ENCODE results near the gene MAPK10. TPM values are rescaled to one million over a fixed set of nuclear protein-coding genes. Genes with fewer than 3 reads are reported as not detected.

MAPK10 gene
- total RNA-seq, 1 experiment from 2014 or later = 3.6 TPM

DNA sequence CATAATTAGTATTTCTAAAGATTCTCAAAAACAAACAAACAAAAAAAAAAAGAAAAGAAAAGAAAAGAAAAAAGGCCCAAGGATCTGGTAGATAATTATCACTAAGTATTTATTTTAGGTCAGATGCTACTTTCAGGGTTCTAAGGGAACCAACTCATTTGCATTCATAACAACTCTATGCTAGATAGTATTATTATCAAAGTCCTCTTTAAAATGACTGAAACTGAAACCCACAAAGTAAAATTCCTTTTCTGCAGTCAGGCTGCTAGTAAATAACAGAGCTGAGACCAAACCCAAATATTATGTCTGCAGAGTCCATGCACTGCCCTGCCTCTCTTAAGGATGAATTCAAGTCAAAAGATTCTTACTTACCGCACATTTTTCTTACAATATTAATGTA, 38.3 kb upstream of the MAPK10 start:
- no peaks in the 10 kb centered on the region for H3K36me3 Mint-ChIP-seq (ENCODE audit: insufficient read depth, unreplicated experiment)
- no peaks in the 10 kb centered on the region for H3K9me3 Mint-ChIP-seq (ENCODE audit: low read depth, unreplicated experiment)
- TF ChIP-seq, protein P1, sequence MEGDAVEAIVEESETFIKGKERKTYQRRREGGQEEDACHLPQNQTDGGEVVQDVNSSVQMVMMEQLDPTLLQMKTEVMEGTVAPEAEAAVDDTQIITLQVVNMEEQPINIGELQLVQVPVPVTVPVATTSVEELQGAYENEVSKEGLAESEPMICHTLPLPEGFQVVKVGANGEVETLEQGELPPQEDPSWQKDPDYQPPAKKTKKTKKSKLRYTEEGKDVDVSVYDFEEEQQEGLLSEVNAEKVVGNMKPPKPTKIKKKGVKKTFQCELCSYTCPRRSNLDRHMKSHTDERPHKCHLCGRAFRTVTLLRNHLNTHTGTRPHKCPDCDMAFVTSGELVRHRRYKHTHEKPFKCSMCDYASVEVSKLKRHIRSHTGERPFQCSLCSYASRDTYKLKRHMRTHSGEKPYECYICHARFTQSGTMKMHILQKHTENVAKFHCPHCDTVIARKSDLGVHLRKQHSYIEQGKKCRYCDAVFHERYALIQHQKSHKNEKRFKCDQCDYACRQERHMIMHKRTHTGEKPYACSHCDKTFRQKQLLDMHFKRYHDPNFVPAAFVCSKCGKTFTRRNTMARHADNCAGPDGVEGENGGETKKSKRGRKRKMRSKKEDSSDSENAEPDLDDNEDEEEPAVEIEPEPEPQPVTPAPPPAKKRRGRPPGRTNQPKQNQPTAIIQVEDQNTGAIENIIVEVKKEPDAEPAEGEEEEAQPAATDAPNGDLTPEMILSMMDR (IDR thresholded peaks at IDR 0.05; ENCODE audit: unreplicated experiment) = no peak
- no peak overlapping the region for H3K4me3 Mint-ChIP-seq (ENCODE audit: low read depth, unreplicated experiment)
- H3K4me1 Mint-ChIP-seq (ENCODE audit: low read depth, unreplicated experiment) = no peaks in the 10 kb centered on the region
- H3K27ac Mint-ChIP-seq (ENCODE audit: unreplicated experiment) = no peak overlapping the region
- no peaks in the 10 kb centered on the region for H3K27me3 Mint-ChIP-seq (ENCODE audit: unreplicated experiment)
- BruUV-seq (replicated peaks) = no TSS peak
- intact Hi-C loops (cut with micrococcal nuclease; ENCODE audit: unreplicated experiment) = no loop called here
- DNase-seq = no peak
- CTCF ChIA-PET = no interaction called here

DNA sequence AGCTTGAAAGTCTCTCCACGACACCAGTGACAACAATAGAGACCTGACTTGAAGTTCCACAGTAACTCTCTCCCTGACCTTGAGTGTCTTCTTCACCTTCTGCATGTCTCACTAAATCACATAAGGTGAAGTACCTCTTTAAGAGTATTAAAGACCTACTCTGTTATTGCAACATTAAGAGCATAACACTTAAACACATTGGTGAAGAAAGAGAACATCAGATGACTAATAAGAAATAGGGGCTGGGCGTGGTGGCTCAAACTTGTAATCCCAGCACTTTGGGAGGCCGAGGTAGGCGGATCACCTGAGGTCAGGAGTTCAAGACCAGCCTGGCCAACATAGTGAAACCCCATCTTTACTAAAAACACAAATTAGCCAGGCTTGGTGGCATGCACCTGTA, 33.9 kb upstream of the MAPK10 start:
- Mint-ChIP-seq H3K27ac (ENCODE audit: unreplicated experiment) (no peak overlapping the region), H3K36me3 (ENCODE audit: insufficient read depth, unreplicated experiment) (no peaks in the 10 kb centered on the region), H3K9me3 (ENCODE audit: low read depth, unreplicated experiment) (no peaks in the 10 kb centered on the region), H3K27me3 (ENCODE audit: unreplicated experiment) (no peaks in the 10 kb centered on the region), H3K4me1 (ENCODE audit: low read depth, unreplicated experiment) (no peaks in the 10 kb centered on the region), H3K4me3 (ENCODE audit: low read depth, unreplicated experiment) (no peak overlapping the region)
- no peak for DNase-seq
- BruUV-seq (replicated peaks) = no TSS peak
- CTCF ChIA-PET = no interaction called here
- intact Hi-C loops (cut with micrococcal nuclease; ENCODE audit: unreplicated experiment) = no loop called here
- TF ChIP-seq, protein P1 (IDR thresholded peaks at IDR 0.05; ENCODE audit: unreplicated experiment) = no peak

DNA sequence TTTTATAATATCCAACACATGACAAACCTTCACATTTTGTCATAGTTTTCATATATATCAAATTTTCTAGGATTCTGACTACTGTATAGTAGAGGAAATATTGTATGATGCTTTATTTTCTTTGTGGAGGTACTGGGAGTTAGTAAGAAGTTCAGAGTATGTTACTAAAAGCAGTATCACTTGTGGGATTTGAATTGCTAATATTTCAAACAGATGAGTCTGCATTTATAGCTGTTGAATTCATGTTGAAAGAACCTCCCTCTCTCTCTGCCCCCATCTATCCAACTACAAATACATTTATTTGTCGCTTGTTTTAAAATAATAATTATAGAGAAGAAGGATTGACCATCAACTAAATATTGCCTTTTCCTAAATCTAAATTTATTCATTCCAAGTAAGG, 29.8 kb upstream of the MAPK10 start:
- intact Hi-C loops (cut with micrococcal nuclease; ENCODE audit: unreplicated experiment) = no loop called here
- DNase-seq = no peak
- no peaks in the 10 kb centered on the region for H3K36me3 Mint-ChIP-seq (ENCODE audit: insufficient read depth, unreplicated experiment)
- no peak overlapping the region for H3K4me3 Mint-ChIP-seq (ENCODE audit: low read depth, unreplicated experiment)
- CTCF ChIA-PET = no interaction called here
- no peaks in the 10 kb centered on the region for H3K27me3 Mint-ChIP-seq (ENCODE audit: unreplicated experiment)
- BruUV-seq (replicated peaks) = no TSS peak
- no peaks in the 10 kb centered on the region for H3K4me1 Mint-ChIP-seq (ENCODE audit: low read depth, unreplicated experiment)
- no peaks in the 10 kb centered on the region for H3K9me3 Mint-ChIP-seq (ENCODE audit: low read depth, unreplicated experiment)
- TF ChIP-seq, protein P1 (IDR thresholded peaks at IDR 0.05; ENCODE audit: unreplicated experiment) = no peak
- no peak overlapping the region for H3K27ac Mint-ChIP-seq (ENCODE audit: unreplicated experiment)

DNA sequence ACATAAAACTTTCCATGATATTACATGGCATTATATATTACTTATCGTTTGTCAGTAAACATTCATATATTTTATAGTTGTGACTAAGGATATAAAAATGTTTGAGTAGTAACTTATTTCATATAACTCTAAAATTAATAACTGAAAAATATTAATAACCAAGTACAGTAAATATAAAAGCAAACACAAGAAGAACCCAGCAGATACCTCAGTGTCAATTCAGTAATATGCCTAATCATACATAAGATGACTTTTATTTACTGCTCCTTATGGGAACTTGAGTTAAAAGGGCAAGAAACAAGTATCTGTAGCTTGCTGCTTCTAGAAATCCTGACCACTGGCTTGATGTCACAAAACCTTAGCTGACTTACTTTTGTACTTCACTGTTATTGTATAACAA, 28.4 kb upstream of the MAPK10 start:
- H3K27ac Mint-ChIP-seq (ENCODE audit: unreplicated experiment) = no peak overlapping the region
- BruUV-seq (replicated peaks) = no TSS peak
- DNase-seq = no peak
- TF ChIP-seq, protein P1 (IDR thresholded peaks at IDR 0.05; ENCODE audit: unreplicated experiment) = no peak
- intact Hi-C loops (cut with micrococcal nuclease; ENCODE audit: unreplicated experiment) = no loop called here
- no peaks in the 10 kb centered on the region for H3K27me3 Mint-ChIP-seq (ENCODE audit: unreplicated experiment)
- no peak overlapping the region for H3K4me3 Mint-ChIP-seq (ENCODE audit: low read depth, unreplicated experiment)
- H3K9me3 Mint-ChIP-seq (ENCODE audit: low read depth, unreplicated experiment) = no peaks in the 10 kb centered on the region
- CTCF ChIA-PET = no interaction called here
- no peaks in the 10 kb centered on the region for H3K36me3 Mint-ChIP-seq (ENCODE audit: insufficient read depth, unreplicated experiment)
- H3K4me1 Mint-ChIP-seq (ENCODE audit: low read depth, unreplicated experiment) = no peaks in the 10 kb centered on the region

Measured in Calu3 (cell line).